Activated T-helper 9 cell treated with anti-CD3 and anti-CD28 coated beads, Interleukin-2, amount 50 U/mL, for 16 hours (primary cell): Measurements from ENCODE around the gene MGME1.
"Not testable (repeated sequence)": the region's sequence is repeated elsewhere in the genome, so short reads cannot be mapped to it uniquely, and the experiment has no call there.

ENCODE experiments used
- DNase-seq: peaks from one replicate; pipeline ENCODE4 v3.0.0-alpha.2; 2020; ENCODE audit warnings: low read depth

MGME1 gene

DNA sequence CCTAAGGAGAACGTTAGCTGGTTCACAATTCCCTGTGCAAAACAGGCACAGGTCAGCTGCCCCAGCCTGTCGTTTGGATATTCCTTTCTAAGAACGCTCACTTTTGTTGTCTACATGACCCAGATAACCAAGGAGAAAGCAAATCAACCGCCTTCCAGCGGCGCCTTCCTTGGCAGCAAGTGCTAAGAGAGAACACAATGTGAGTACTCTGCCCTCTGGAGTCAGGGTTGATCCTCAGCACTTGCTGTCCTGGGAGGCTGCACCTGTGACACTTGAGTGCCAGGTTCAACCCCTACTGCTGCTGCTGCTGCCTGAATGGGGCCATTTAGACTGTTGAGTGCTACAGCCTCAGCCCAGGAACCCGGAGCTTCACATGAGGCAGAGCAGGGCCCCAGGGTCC lies 52.1 kb downstream of the MGME1 start:
- no peak for DNase-seq

DNA sequence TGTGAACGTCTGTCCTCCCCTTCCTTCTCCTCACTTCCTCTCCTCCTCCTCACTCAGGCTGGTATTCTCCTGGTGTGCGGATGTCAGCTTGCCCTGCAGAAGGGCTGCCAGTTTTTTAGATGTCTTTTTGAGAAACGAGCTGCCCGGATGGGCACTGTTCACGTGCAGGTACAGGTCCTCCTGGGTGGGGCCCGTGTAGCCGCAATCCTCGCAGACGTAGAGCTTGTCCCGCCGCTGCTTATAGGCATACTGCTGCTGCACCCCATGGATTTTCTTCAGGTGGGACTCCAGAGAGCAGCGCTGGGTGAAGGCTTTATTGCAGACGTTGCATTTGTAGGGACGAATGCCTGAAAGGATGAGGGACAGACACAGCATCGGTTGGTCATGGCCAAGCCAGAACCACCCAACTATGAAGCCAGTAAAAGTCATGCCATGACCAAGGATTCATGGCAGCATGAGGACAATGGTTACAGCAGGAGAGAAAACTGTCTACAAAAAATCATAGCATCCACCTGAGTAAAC lies 55.8 kb downstream of the MGME1 start:
- no peak for DNase-seq

DNA sequence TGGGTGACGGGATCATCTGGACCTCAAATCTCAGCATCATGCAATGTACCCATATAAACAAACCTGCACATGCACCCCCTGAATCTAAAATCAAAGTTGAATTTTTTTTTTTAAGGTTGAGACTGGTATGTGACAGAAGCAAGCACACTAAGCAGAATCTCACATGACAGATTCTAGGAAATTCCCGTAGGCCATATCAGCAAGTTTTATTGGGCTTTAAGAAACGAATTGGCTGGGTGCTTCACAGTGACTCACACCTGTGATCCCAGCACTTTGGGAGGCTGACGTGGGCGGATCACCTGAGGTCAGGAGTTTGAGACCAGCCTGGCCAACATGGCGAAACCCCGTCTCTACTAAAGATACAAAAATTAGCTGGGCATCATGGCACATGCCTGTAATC lies 58.2 kb downstream of the MGME1 start:
- DNase-seq, result not testable (repeated sequence)

DNA sequence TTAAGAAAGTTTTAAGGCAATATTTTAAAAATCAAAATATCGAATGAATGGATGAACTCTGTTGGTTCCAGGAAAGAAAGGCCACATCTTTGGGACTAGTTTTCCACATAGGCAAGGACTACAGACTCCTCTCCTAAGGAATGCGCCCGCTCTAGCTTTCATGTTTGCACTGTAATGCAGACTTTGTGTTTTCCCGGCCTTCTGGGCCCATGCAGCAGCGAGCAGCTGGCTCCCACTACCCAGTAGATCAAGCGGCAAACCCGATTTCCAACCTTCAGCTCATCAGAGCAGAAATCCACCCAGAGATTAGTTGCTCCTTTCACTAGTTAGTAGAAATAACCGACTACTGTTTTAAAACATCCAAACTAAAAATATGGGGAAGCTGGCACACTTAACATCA lies 61.2 kb downstream of the MGME1 start:
- DNase-seq, result no peak

DNA sequence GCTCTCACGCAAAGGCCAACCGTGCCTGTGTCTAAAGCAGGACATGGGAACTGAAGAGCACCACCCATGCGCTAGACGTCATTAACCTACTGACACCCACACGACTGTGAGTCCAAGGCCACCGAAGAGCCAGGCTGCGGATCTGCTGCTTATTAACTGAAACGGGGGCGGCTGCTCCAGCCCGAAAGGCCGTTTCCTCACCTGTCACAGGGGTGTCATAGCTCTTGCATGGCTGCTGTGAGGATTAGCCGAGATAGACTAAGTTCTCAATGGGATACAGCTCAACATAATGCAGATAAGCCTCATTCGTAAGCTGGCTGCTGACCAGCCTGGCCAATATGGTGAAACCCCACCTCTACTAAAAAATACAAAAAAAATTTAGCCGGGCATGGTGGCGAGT lies 62.2 kb downstream of the MGME1 start:
- no peak for DNase-seq

DNA sequence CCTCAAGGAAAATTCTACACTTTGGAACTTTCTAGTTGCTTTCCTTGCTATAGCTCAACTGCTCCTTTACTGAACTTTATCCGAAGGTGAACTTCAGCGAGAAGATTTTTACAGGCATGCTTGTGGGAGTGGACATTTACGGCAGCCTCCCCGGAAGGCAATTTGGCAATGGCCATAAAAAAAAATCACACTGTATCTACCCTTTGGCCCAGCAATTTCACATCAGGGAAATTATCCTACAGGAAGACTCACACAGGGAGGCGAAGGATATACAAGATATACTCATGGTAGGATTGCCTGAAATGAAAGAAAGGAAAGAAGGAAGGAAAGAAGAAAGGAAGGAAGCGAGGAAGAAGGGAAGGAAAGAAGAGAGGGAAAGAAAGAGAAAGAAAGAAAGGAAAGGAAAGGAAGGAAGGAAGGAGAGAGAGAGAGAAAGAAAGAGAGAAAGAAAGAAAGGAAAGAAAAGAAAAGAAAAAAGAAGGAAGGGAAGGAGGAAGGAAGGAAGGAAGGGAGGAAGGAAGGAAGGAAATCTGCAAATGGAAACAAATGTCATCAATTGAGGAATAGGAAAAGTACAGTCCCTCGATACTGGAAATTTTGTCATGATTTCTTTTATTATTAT lies 63.2 kb downstream of the MGME1 start:
- no peak for DNase-seq

DNA sequence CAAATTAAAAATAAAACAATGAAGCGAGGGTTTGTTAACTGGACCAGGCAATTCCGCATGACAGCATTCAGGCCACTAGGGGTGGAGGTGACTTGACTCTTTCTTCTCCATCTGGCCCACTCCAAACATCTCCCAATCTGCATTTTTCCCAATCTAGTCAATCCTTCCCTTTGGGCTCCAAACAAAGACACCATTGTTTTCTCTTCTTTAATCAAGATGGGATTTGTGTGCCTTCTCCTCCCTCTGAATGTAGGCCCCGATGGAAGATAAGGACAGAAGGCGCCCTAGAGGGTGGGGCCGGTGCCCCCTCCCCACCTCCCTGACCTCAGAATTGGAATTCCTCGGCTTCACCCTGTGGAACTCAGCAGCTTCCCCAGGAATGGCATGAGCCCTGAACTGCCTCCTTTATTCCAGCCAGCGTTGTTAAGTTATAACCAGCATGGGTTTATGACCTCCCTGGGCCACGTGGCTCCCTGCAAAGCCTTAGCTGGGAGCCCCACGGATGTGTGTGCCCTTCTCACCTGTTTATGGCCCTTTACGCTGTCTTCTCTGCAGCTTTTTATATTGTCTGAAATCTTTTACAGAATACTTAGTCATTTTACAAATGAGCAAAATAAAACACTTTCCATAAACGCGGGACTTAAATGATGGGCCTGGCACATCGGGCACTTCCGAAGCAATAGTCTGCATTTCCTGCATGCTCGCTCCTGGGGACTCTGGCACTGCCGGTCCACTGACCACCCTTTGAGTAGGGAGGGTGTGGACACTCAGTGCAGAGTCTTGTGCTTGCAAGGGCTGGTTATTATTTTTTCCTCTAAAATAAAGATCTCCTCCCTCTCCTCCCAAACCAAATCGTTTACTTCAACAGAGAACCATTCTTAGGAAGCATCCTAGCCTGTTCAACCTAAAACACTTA lies 64.4 kb downstream of the MGME1 start:
- no peak for DNase-seq

DNA sequence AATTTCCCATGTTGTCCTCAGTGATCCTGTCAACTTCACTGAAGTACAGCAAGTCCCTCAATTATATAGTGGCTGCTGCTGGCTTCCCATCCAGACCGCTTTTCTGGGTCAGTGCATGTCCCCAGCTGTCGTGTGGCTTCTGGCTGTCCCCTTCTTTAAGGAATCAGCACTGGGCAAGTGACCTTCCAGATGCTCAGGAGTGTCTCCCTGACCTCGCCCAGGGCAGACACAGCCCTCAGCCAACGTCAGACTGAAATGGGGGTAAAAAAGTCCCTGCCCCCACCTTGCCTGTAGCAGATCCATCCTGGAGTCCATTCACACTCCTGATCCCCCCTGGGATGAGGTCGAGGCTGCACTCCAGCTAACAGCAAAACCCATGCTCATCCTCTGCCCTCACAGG lies 65.2 kb downstream of the MGME1 start:
- DNase-seq, result no peak

DNA sequence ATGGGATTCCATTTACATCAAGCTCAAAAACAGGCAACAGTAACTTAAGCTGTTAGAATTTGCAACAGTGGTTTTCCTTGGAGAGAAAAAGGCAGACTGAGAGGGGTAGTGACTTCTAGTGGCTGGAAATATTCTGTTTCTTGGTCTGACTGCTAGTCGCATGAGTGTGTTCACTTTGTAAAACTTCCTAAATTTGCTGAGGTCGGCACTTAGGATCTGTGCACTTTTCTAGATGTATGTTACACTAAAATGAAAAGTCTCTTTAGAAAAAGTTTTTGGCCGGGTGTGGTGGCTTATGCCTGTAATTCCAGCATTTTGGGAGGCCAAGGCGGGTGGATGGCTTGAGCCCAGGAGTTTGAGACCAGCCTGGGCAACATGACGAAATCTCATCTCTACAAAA lies 70.2 kb downstream of the MGME1 start:
- DNase-seq, result no peak
